Hepatocyte (in vitro differentiated cells): ENCODE data around the gene SYN1. TPM values are rescaled to one million over a fixed set of nuclear protein-coding genes. Genes with fewer than 3 reads are reported as not detected.

Experiments
- DNase-seq: peaks from one replicate; pipeline ENCODE4 v3.0.0-alpha.2; 2016; ENCODE audit warnings: low spot score
- H2AFZ ChIP-seq: fragments of 200-600 bp; sonication (generic); 2 replicates; pipeline ENCODE4 v1.6.0; 2016; ENCODE audit warnings: antibody characterized with exemption, mild to moderate bottlenecking
- H3K27ac ChIP-seq: fragments of 200-600 bp; sonication (generic); 2 replicates; pipeline ENCODE4 v1.5.1; 2016; ENCODE audit warnings: mild to moderate bottlenecking
- H3K27me3 ChIP-seq: fragments of 200-600 bp; sonication (generic); 2 replicates; pipeline ENCODE4 v1.6.1; 2016
- H3K36me3 ChIP-seq: fragments of 200-600 bp; sonication (generic); replicated peaks from 2 replicates; pipeline ENCODE4 v1.5.1; 2016; ENCODE audit warnings: low read depth; ENCODE audit not compliant: insufficient read depth
- H3K4me1 ChIP-seq: fragments of 200-600 bp; sonication (generic); 2 replicates; pipeline ENCODE4 v1.5.1; 2016; ENCODE audit warnings: mild to moderate bottlenecking, moderate library complexity; ENCODE audit not compliant: insufficient read depth
- H3K4me2 ChIP-seq: fragments of 200-600 bp; sonication (generic); 2 replicates; pipeline ENCODE4 v1.6.0; 2016
- H3K4me3 ChIP-seq: fragments of 200-600 bp; sonication (generic); 2 replicates; pipeline ENCODE4 v1.5.1; 2016; ENCODE audit warnings: mild to moderate bottlenecking
- H3K79me2 ChIP-seq: fragments of 200-600 bp; sonication (generic); 2 replicates; pipeline ENCODE4 v1.6.0; 2017; ENCODE audit warnings: mild to moderate bottlenecking
- H3K9me2 ChIP-seq: fragments of 200-600 bp; sonication (generic); replicated peaks from 2 replicates; pipeline ENCODE4 v1.6.0; 2017; ENCODE audit warnings: mild to moderate bottlenecking; ENCODE audit not compliant: insufficient read depth
- H3K9me3 ChIP-seq: fragments of 200-600 bp; sonication (generic); 2 replicates; pipeline ENCODE4 v1.5.1; 2016; ENCODE audit warnings: low read depth, mild to moderate bottlenecking
- H4K20me1 ChIP-seq: fragments of 200-600 bp; sonication (generic); 2 replicates; pipeline ENCODE4 v1.6.0; 2016; ENCODE audit warnings: mild to moderate bottlenecking; ENCODE audit not compliant: insufficient read depth, poor library complexity, severe bottlenecking
- CTCF ChIP-seq: fragments of 200-600 bp; sonication (generic); IDR thresholded peaks from 2 replicates; pipeline ENCODE4 v1.5.1; 2016; ENCODE audit warnings: antibody characterized with exemption, mild to moderate bottlenecking; ENCODE audit not compliant: poor library complexity
- EZH2 ChIP-seq: fragments of 200-600 bp; sonication (generic); IDR thresholded peaks from 2 replicates; pipeline ENCODE4 v1.6.1; 2016; ENCODE audit warnings: antibody characterized with exemption, mild to moderate bottlenecking, borderline replicate concordance
- EZH2phosphoT487 ChIP-seq: fragments of 200-600 bp; sonication (generic); IDR thresholded peaks from one replicate; pipeline ENCODE4 v1.6.1; 2018; ENCODE audit warnings: antibody characterized with exemption, mild to moderate bottlenecking, low read depth, moderate library complexity; ENCODE audit not compliant: unreplicated experiment, severe bottlenecking
- WGBS: methylation state at CpG from one replicate; pipeline ENCODE4 v1.1.6; 2016; ENCODE audit warnings: low lambda C conversion rate; ENCODE audit errors: missing lambda C conversion rate; 5-methylcytosine and 5-hydroxymethylcytosine counted together
- polyA plus RNA-seq: library from polyadenylated mRNA; unstranded; fragments of >200 nt; fragmentation: Nextera tagmentation; extraction: Ambion mirVana; gene quantifications from 2 replicates; pipeline ENCODE4 v1.2.1, GENCODE V29; 2016
- total RNA-seq: library from RNA; depleted of rRNA; stranded (reverse); fragments of >200 nt; gene quantifications from 2 replicates; pipeline ENCODE4 v1.2.3, GENCODE V29; 2014

The SYN1 gene
- total and polyA plus RNA-seq, 2 experiments from 2014 or later = 0.43 to 3.7 TPM

GRCh38 chrX:47597222-47597621 lies 22.4 kb downstream of the SYN1 start:
- H3K4me3 ChIP-seq = no peak overlapping the region

GRCh38 chrX:47596256-47596655 lies 23.4 kb downstream of the SYN1 start:
- TF ChIP-seq EZH2 (no peak), CTCF (no peak), EZH2phosphoT487 (no peak)
- no peaks in the 10 kb centered on the region for H3K36me3 ChIP-seq
- peak overlapping the region; percentile 72 for H3K27ac ChIP-seq
- no peaks in the 10 kb centered on the region for H3K79me2 ChIP-seq
- H3K4me1 ChIP-seq = peaks cover 3% of the 10 kb centered on the region
- H2AFZ ChIP-seq = no peak overlapping the region
- H3K4me2 ChIP-seq = no peak overlapping the region
- H3K9me2 ChIP-seq = no peaks in the 10 kb centered on the region
- WGBS = 40% methylated on average over 2 of the region's 2 CpGs
- H3K9me3 ChIP-seq = no peaks in the 10 kb centered on the region
- no peaks in the 10 kb centered on the region for H3K27me3 ChIP-seq
- DNase-seq = no peak
- no peak overlapping the region for H3K4me3 ChIP-seq
- no peaks in the 10 kb centered on the region for H4K20me1 ChIP-seq

More at GRCh38 chrX:47597222-47597621, 22.4 kb downstream of the SYN1 start:
- no peak for DNase-seq
- no peaks in the 10 kb centered on the region for H3K9me3 ChIP-seq
- H3K9me2 ChIP-seq = no peaks in the 10 kb centered on the region
- TF ChIP-seq CTCF (no peak), EZH2 (no peak), EZH2phosphoT487 (no peak)
- H3K36me3 ChIP-seq = no peaks in the 10 kb centered on the region
- peaks cover 3% of the 10 kb centered on the region for H3K4me1 ChIP-seq
- H3K4me2 ChIP-seq = no peak overlapping the region
- no peaks in the 10 kb centered on the region for H4K20me1 ChIP-seq
- WGBS = 86% methylated on average over 3 of the region's 3 CpGs
- H3K79me2 ChIP-seq = no peaks in the 10 kb centered on the region
- no peak overlapping the region for H2AFZ ChIP-seq
- no peaks in the 10 kb centered on the region for H3K27me3 ChIP-seq
- H3K27ac ChIP-seq = peak overlapping the region; percentile 72

GRCh38 chrX:47595716-47596251 lies 23.9 kb downstream of the SYN1 start:
- no peak overlapping the region for H2AFZ ChIP-seq
- no peaks in the 10 kb centered on the region for H3K9me3 ChIP-seq
- H3K4me1 ChIP-seq = peaks cover 3% of the 10 kb centered on the region
- no peak overlapping the region for H3K4me3 ChIP-seq
- H3K4me2 ChIP-seq = no peak overlapping the region
- no peaks in the 10 kb centered on the region for H3K79me2 ChIP-seq
- no peaks in the 10 kb centered on the region for H4K20me1 ChIP-seq
- no peaks in the 10 kb centered on the region for H3K36me3 ChIP-seq
- H3K27me3 ChIP-seq = no peaks in the 10 kb centered on the region
- 54% methylated on average over 1 of the region's 1 CpG for WGBS
- no peak for DNase-seq
- peak overlapping the region; percentile 72 for H3K27ac ChIP-seq
- H3K9me2 ChIP-seq = no peaks in the 10 kb centered on the region
- TF ChIP-seq EZH2 = no peak
- TF ChIP-seq CTCF = no peak
- no peak for TF ChIP-seq EZH2phosphoT487

GRCh38 chrX:47593522-47593921 lies 26.1 kb downstream of the SYN1 start:
- H3K36me3 ChIP-seq = no peaks in the 10 kb centered on the region
- H3K4me1 ChIP-seq = peaks cover 3% of the 10 kb centered on the region
- no peaks in the 10 kb centered on the region for H3K9me3 ChIP-seq
- no peak for DNase-seq
- TF ChIP-seq EZH2phosphoT487 = no peak
- no peak for TF ChIP-seq EZH2
- no peak for TF ChIP-seq CTCF
- H3K9me2 ChIP-seq = no peaks in the 10 kb centered on the region
- H3K79me2 ChIP-seq = no peaks in the 10 kb centered on the region
- H3K4me2 ChIP-seq = no peak overlapping the region
- H3K27ac ChIP-seq = no peak overlapping the region
- H3K4me3 ChIP-seq = no peak overlapping the region
- H4K20me1 ChIP-seq = no peaks in the 10 kb centered on the region
- H2AFZ ChIP-seq = no peak overlapping the region
- H3K27me3 ChIP-seq = no peaks in the 10 kb centered on the region
- whole genome bisulfite sequencing = 70% methylated on average over 4 of the region's 4 CpGs
